Activated T-cell treated with anti-CD3 and anti-CD28 coated beads, Interleukin-2, amount 50 U/mL, for 4 hours (primary cell): Measurements from ENCODE around the gene PTPRK. TPM values are rescaled to one million over a fixed set of nuclear protein-coding genes. Genes with fewer than 3 reads are reported as not detected.

Source experiments
- ATAC-seq, 2 donors: fragments of 200-7000 bp; cut with Tn5 transposase; one replicate each; pipeline ENCODE4 v1.10.0; 2021
- DNase-seq: peaks from one replicate; pipeline ENCODE4 v3.0.0-alpha.2; 2020
- H3K27me3 Mint-ChIP-seq: one replicate; pipeline ENCODE4 v1.8.0; 2021; ENCODE audit warnings: low read depth, mixed read lengths
- H3K36me3 Mint-ChIP-seq: one replicate; pipeline ENCODE4 v1.8.0; 2022; ENCODE audit warnings: mixed read lengths; ENCODE audit not compliant: insufficient read depth
- H3K4me1 Mint-ChIP-seq: one replicate; pipeline ENCODE4 v1.8.0; 2021; ENCODE audit warnings: low read depth, mixed read lengths
- H3K4me3 Mint-ChIP-seq: one replicate; pipeline ENCODE4 v1.8.0; 2021; ENCODE audit warnings: mild to moderate bottlenecking, moderate library complexity, mixed read lengths
- H3K9me3 Mint-ChIP-seq: one replicate; pipeline ENCODE4 v1.8.0; 2021; ENCODE audit warnings: mixed read lengths
- total RNA-seq, 3 donors: library from RNA; stranded (reverse); gene quantifications; one replicate each; pipeline ENCODE4 v1.2.1, GENCODE V29; 2021

The PTPRK gene
- total RNA-seq, 3 donors from 2014 or later, result 5.6 to 17.5 (median 11.6) TPM

DNA sequence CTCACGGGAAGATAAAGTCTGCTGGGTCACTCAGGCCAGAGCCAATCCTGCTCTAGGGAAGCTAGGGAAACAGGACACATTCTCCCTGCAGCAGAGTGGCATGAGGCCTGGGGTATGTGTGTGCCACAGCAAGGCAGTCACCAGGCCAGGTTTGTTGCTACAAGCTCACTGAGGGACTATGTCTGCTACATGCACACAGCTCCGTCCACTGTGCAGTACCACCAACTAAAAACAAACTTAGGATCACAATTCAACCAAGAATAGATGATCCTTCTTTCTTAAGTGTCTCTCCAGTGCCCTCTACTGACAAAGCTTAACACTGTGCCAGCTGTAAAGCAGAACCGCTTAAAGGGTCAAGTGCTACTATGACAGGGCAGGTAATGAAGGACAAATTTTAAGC, 192.5 kb downstream of the PTPRK start:
- ATAC-seq, result peak in 1 of 2 donors; percentile 71
- no peaks in the 10 kb centered on the region for H3K36me3 Mint-ChIP-seq
- peaks cover 3% of the 10 kb centered on the region for H3K27me3 Mint-ChIP-seq
- H3K9me3 Mint-ChIP-seq, result peaks cover 3% of the 10 kb centered on the region
- DNase-seq, result no peak
- H3K4me3 Mint-ChIP-seq, result no peak overlapping the region
- H3K4me1 Mint-ChIP-seq, result no peaks in the 10 kb centered on the region

DNA sequence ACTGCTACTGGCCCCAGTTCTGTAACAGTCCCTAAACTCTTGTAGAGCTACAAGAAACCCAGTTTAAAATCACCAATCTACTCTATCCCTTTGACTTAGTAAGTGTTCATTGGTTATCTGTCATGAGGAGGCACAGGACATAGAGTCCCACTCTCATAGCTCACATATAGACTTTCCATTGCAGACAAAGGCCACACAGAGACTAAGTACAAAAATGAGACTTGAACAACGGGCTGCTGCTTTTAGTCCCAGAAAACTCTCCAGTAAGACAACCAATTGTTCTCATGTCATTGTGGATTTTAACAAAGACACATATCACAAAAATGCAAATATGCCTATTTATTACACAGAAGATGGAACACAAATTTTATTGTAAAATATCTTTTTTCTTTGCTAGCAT, 197.4 kb downstream of the PTPRK start:
- Mint-ChIP-seq H3K4me3 (no peak overlapping the region), H3K4me1 (no peaks in the 10 kb centered on the region), H3K9me3 (no peaks in the 10 kb centered on the region)

DNA sequence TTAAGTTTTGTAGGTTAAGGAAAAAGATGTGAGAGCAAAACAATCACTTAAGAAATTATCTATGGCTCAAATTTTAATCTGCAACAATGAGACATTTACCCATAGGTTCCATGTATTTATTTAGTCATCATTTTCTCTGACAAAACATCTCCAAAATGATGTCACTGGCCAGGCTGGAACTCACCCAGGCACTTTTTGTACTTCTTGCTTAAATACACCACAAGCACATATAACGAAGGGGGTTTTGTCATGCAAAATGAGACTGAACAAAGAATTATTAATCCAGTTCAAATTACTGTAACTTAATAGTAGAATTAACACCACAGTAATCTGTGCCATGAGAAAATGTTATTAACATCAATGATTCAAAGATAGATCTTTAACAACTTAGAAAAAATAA, 200.5 kb downstream of the PTPRK start:
- no peaks in the 10 kb centered on the region for H3K9me3 Mint-ChIP-seq
- no peaks in the 10 kb centered on the region for H3K27me3 Mint-ChIP-seq
- H3K4me3 Mint-ChIP-seq, result no peak overlapping the region
- no peaks in the 10 kb centered on the region for H3K4me1 Mint-ChIP-seq
- ATAC-seq (no peak), DNase-seq (no peak)
- H3K36me3 Mint-ChIP-seq, result no peaks in the 10 kb centered on the region

More for the DNA sequence above, 197.4 kb downstream of the PTPRK start:
- ATAC-seq (no peak), DNase-seq (no peak)
- H3K36me3 Mint-ChIP-seq, result no peaks in the 10 kb centered on the region
- H3K27me3 Mint-ChIP-seq, result no peaks in the 10 kb centered on the region

DNA sequence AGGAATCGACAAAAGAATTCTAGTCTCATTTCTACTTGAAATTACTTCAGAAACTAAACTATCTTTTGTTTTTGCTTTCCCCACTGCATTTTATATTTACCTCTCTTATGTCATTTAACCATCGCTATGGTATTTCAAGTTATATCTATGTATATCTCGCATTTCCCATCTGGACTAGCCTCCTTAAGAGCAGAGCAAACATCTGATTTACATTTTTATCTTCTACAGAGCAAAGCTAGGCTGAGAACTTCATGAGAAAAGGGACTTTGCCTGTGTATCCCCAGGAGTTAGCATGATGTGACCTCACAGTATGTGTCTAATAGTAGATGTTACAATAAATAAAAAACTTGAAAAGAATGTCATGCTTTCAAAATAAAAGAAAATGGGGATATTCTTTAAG, 201.2 kb downstream of the PTPRK start:
- no peaks in the 10 kb centered on the region for H3K36me3 Mint-ChIP-seq
- no peaks in the 10 kb centered on the region for H3K4me1 Mint-ChIP-seq
- no peak for ATAC-seq
- H3K9me3 Mint-ChIP-seq, result no peaks in the 10 kb centered on the region
- no peak for DNase-seq
- H3K4me3 Mint-ChIP-seq, result no peak overlapping the region
- no peaks in the 10 kb centered on the region for H3K27me3 Mint-ChIP-seq

DNA sequence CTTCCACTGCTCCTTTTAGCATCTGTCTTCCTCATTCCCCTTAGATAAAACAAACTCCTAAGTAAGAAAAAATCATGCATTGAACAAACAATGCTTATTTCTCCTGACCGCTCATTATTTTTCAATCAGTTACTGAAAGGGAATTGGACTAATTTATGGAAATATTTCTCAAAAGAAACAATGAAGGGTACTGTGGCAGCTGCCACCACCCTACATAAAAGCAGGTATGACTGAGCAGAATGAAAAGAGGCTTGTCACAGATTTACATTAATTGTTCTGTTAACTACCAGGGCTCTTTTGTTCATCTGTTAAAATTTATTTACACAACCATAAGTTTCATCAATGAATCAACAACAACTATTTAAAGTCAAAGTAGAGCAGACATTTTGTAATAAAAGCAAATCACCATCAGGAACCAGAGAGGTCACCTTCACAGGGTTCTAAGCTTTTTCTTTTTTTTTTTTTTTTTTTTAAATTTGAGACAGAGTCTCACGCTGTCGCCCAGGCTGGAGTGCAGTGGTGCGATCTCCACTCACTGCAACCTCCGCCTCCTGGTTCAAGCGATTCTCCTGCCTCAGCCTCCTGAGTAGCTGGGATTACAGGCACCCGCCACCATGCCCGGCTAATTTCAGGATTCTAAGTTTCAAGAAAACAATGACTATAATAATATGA, 204.0 kb downstream of the PTPRK start:
- no peaks in the 10 kb centered on the region for H3K27me3 Mint-ChIP-seq
- H3K4me1 Mint-ChIP-seq, result peaks cover 2% of the 10 kb centered on the region
- no peaks in the 10 kb centered on the region for H3K9me3 Mint-ChIP-seq

DNA sequence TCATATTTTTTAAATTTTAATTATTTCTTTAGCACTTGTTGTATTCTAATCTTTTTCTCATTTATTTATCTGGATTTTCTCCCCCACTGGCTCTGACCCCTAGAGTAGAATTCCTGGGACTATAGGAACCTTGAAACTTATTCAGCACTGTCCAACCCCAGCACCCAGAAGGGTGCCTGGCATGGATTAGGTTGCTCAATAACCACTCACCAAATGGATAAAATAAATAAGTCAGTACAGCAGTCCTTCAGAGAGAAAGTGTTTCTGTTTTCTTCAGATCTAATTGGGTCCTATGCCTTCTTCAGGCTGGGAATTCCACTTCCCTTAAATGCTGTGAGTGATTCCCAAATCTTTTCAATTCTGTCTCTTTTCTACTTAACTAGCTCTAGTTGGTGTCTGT, 206.2 kb downstream of the PTPRK start:
- ATAC-seq (no peak), DNase-seq (no peak)
- Mint-ChIP-seq H3K27me3 (no peaks in the 10 kb centered on the region), H3K4me1 (peaks cover 2% of the 10 kb centered on the region), H3K4me3 (no peak overlapping the region), H3K9me3 (no peaks in the 10 kb centered on the region), H3K36me3 (no peaks in the 10 kb centered on the region)

More for the DNA sequence above, 204.0 kb downstream of the PTPRK start:
- H3K4me3 Mint-ChIP-seq, result no peak overlapping the region
- no peak for ATAC-seq
- DNase-seq, result no peak
- no peaks in the 10 kb centered on the region for H3K36me3 Mint-ChIP-seq

DNA sequence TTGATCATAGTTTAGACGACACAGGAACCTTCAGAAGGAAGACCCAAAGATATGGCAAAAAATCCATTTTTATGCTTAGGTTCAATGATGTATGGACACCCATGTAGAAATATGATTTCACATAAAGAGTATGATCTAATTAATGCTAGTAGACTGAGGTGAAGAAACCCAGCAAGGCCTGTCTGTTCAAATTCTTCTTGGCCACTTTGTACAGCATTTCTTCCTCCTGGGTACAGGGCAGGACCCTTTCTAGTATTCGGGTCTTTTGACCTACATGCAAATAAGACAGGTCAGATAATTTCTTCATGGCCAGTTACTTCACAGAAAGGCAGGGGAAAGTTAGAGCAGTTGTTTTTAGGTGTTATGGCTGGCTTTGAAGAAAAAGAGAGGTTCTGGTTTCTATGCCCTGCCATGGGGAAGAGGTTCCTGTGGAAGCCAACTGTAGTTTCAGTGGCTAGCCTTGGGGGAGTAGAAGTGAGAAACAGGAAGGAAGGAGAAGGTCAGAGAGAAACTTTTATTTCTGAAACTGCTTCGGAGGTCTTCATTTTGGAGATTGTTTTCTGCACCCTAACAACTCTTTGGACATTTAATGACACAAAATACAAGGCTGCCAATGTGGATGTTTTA, 208.3 kb downstream of the PTPRK start:
- Mint-ChIP-seq H3K27me3 (no peaks in the 10 kb centered on the region), H3K9me3 (no peaks in the 10 kb centered on the region), H3K36me3 (no peaks in the 10 kb centered on the region), H3K4me1 (peaks cover 2% of the 10 kb centered on the region), H3K4me3 (no peak overlapping the region)
- DNase-seq (no peak), ATAC-seq (no peak)

DNA sequence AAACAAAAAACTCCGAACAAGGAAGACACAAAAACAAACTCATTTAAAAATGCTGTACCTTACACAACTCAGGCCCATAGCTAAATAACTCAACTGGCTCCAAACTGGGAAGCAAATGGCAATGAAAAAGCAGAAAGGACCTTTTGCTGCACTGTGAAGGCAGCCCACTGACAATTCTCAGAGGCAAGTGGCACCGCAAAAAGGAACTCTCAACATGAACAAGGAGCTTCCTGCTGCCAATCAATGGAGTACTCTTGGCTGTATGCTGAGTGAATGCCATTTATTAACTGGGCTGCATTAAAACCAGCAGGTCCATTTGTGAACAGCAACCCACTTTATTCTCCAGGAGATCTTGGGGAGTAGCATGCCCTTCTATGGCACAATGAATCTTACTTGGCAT, 209.9 kb downstream of the PTPRK start:
- no peaks in the 10 kb centered on the region for H3K36me3 Mint-ChIP-seq
- no peak overlapping the region for H3K4me3 Mint-ChIP-seq
- peaks cover 2% of the 10 kb centered on the region for H3K4me1 Mint-ChIP-seq
- H3K27me3 Mint-ChIP-seq, result no peaks in the 10 kb centered on the region
- ATAC-seq (no peak), DNase-seq (no peak)
- H3K9me3 Mint-ChIP-seq, result no peaks in the 10 kb centered on the region

DNA sequence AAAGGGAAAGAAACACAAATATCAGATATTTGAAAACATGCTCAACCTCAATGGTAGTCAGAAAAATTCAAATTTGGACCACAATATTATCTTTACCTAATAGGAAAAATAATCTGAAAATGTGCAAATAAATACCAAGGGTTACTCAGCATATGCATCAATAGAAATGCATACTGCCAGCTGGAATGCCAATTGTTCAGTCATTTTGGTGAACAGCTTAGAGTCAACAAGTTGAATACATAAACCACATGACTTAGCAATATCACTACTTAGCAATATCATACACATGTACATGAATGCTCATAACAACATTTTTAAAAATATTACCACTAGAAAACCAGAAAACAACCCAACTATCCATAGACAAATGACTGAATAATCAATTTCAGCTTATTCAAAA, 212.7 kb downstream of the PTPRK start:
- Mint-ChIP-seq H3K9me3 (no peaks in the 10 kb centered on the region), H3K4me1 (peaks cover 2% of the 10 kb centered on the region), H3K36me3 (no peaks in the 10 kb centered on the region), H3K4me3 (no peak overlapping the region), H3K27me3 (no peaks in the 10 kb centered on the region)
- ATAC-seq (no peak), DNase-seq (no peak)

DNA sequence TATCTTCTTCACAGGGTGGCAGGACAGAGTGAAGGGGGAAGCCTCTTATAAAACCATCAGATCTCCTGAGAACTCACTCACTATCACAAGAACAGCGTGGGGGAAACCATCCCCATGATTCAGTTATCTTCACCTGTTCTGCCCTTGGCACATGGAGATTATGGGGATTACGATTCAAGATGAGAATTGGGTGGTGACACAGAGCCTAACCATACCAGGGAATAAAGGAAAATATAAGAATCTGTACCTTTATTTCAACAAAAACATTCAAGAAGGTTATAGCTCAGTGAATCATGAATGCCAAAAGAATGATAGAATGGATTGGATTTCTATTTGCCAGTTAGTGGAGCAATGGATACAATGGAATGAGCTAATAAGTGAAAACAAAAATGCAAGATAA, 214.4 kb downstream of the PTPRK start:
- H3K36me3 Mint-ChIP-seq, result no peaks in the 10 kb centered on the region
- no peak for DNase-seq
- no peaks in the 10 kb centered on the region for H3K4me1 Mint-ChIP-seq
- H3K27me3 Mint-ChIP-seq, result no peaks in the 10 kb centered on the region
- ATAC-seq, result no peak
- H3K9me3 Mint-ChIP-seq, result no peaks in the 10 kb centered on the region
- H3K4me3 Mint-ChIP-seq, result no peak overlapping the region

DNA sequence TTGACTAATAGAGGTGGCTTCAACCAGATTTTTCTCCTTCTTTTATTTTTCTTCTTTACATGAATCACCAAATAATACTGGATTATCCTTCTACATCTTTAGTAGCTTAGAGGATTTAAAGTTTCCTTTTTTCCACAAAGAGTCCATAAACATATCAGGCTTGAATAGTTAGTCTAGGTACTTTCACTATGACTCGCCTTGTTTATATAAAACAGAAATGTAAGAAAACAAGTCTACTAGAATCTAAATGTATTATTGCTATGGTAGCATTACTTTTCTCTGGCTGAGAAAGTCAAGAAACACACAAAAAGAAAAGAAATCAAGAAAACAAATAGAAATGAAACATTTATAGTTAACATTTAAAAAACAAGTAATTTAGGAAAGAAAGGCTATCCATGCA, 215.2 kb downstream of the PTPRK start:
- Mint-ChIP-seq H3K4me1 (no peaks in the 10 kb centered on the region), H3K36me3 (no peaks in the 10 kb centered on the region), H3K9me3 (no peaks in the 10 kb centered on the region), H3K27me3 (no peaks in the 10 kb centered on the region), H3K4me3 (no peak overlapping the region)
- no peak for ATAC-seq
- no peak for DNase-seq

DNA sequence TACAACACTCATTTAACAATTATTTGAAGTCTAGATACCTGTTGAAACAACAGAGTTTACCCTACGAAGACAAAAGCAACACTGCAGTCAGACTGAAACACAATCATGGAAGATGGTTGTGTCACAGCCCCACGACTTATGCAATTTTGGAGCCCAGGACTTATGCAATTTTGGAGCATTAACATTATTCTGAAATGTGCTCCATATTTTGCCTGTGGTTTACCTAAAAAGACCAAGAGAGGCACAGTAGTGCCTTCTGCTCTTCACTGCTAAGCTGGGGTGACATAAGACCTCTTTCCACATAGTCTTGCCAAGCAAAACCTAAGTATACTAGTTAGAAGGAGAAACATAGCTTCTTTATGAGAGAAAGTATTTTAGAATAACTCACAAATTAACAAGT, 216.5 kb downstream of the PTPRK start:
- H3K27me3 Mint-ChIP-seq, result no peaks in the 10 kb centered on the region
- no peak overlapping the region for H3K4me3 Mint-ChIP-seq
- H3K4me1 Mint-ChIP-seq, result no peaks in the 10 kb centered on the region
- H3K9me3 Mint-ChIP-seq, result no peaks in the 10 kb centered on the region
- ATAC-seq (no peak), DNase-seq (no peak)
- no peaks in the 10 kb centered on the region for H3K36me3 Mint-ChIP-seq

DNA sequence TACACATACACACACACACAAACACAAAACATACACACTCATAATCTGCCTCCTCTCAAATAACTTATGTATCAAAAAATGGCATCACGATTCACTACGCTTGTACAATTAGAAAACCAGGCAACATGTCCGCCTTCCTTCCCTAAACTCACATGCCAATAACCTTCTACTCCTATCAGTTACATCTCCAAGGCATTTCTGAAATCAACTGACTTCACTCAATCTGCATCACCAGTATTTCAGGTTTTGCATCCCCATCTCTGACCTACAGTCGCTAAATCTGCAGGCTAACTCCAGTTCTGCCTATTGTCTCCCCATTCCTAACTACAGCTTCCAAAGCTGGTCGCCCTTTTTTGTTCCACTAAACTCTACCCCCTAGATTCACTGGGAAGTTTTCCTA, 217.5 kb downstream of the PTPRK start:
- H3K4me1 Mint-ChIP-seq, result no peaks in the 10 kb centered on the region
- ATAC-seq, result no peak

DNA sequence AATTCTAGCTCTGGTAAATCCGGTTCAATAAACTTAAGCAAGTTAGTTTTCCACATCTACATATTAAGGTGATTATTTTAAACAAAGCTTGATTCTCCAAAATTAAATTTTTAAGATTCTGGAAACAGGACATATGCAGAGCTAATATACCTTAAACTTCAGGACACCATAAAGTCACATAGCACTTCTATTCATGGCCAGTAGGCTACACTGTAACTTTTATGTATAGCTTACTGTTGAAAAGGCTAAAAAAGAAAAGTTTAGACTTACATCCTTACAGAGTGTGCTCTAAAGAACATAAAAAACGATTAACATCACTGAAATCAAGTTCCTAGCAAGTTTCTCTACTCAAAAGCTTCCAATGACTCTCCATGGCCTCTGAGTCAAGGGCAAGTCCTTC, 224.7 kb downstream of the PTPRK start:
- no peak for DNase-seq
- peaks cover 9% of the 10 kb centered on the region for H3K9me3 Mint-ChIP-seq
- no peaks in the 10 kb centered on the region for H3K36me3 Mint-ChIP-seq
- ATAC-seq, result no peak
- no peaks in the 10 kb centered on the region for H3K4me1 Mint-ChIP-seq
- H3K27me3 Mint-ChIP-seq, result no peaks in the 10 kb centered on the region
- no peak overlapping the region for H3K4me3 Mint-ChIP-seq

More for the DNA sequence above, 217.5 kb downstream of the PTPRK start:
- Mint-ChIP-seq H3K9me3 (peaks cover 3% of the 10 kb centered on the region), H3K36me3 (no peaks in the 10 kb centered on the region), H3K27me3 (no peaks in the 10 kb centered on the region), H3K4me3 (no peak overlapping the region)
- no peak for DNase-seq

DNA sequence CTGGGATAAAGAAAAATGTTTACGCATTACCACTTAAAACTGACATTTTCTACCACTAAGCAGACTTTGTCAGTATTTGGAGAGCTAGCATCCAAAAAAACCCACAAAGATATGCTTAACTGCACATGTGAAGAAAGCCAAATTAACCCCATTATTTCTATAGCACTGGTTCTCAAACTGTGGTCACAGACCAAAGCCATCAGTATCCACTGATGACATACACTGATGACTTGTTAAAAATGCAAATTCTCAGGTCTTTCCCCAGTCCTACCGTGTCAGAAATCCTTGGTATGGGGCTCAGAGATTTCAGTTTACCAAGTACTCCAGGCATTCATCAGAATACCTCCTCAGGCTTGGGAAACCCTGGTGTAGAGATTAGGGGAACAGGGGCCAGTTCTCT, 230.2 kb downstream of the PTPRK start:
- Mint-ChIP-seq H3K9me3 (no peaks in the 10 kb centered on the region), H3K27me3 (no peaks in the 10 kb centered on the region), H3K4me1 (peaks cover 4% of the 10 kb centered on the region), H3K36me3 (peaks cover 1% of the 10 kb centered on the region), H3K4me3 (no peak overlapping the region)
- no peak for DNase-seq
- no peak for ATAC-seq
